Esophagus squamous epithelium (tissue), 4 donors: ENCODE data around the gene CDHR2.

Experiments used
- CTCF ChIP-seq, 6 experiments: fragments of 450-650 bp in 4 of 6; fragments of 200-600 bp in 2 of 6; sonication (generic) in 2 of 6; IDR thresholded peaks; one replicate each; pipeline ENCODE4 v1.5.1; 2016 to 2019; ENCODE audit warnings: antibody characterized with exemption in 6 of 6, mild to moderate bottlenecking in 4 of 6, moderate library complexity in 4 of 6
- POLR2A ChIP-seq, 4 donors: fragments of 450-650 bp; IDR thresholded peaks; one replicate each; pipeline ENCODE4 v1.6.1; 2017; ENCODE audit warnings: antibody characterized with exemption in 4 of 4, mild to moderate bottlenecking in 4 of 4, moderate library complexity in 3 of 4

GRCh38 chr5:176644878-176645670 is 95.9 kb downstream of the CDHR2 start:
- TF ChIP-seq CTCF (IDR thresholded peaks at IDR 0.05): no peak
- no peak for TF ChIP-seq POLR2A (IDR thresholded peaks at IDR 0.05)
